GM10266 (cell line): Measurements from ENCODE around the gene PCDHGA12.
"Not testable (repeated sequence)": the region's sequence is repeated elsewhere in the genome, so short reads cannot be mapped to it uniquely, and the experiment has no call there.

Experiments used
- DNase-seq: peaks from one replicate; pipeline ENCODE4 v3.0.0; 2012; ENCODE audit errors: extremely low spot score
- CTCF ChIP-seq: IDR thresholded peaks from 2 replicates; pipeline ENCODE4 v1.5.1; 2012; ENCODE audit warnings: mild to moderate bottlenecking, low read depth; ENCODE audit not compliant: control insufficient read depth, insufficient read depth; ENCODE audit errors: missing control alignments

Gene PCDHGA12

GRCh38 chr5:141430332-141431113 is at the start of gene PCDHGA12:
Gene PCDHGA12, plus strand, starts transcription at chr5:141430507. Its CDS starts 253 bp downstream, at chr5:141430760.
- DNase-seq = peak; percentile 81
- peak; percentile 20 for TF ChIP-seq CTCF

- TF ChIP-seq CTCF = no peak
Measured at GRCh38 chr5:141382469-141383294, 47.6 kb upstream of the PCDHGA12 start, which contains the start of gene PCDHGA7. Gene PCDHGA7, plus strand, starts transcription at chr5:141382742. Its CDS starts 158 bp downstream, at chr5:141382900.

GRCh38 chr5:141383345-141383744 is 47.0 kb upstream of the PCDHGA12 start:
- DNase-seq = no peak
- no peak for TF ChIP-seq CTCF

More at GRCh38 chr5:141382469-141383294, 47.6 kb upstream of the PCDHGA12 start, which contains the start of gene PCDHGA7:
- no peak for DNase-seq

DNA sequence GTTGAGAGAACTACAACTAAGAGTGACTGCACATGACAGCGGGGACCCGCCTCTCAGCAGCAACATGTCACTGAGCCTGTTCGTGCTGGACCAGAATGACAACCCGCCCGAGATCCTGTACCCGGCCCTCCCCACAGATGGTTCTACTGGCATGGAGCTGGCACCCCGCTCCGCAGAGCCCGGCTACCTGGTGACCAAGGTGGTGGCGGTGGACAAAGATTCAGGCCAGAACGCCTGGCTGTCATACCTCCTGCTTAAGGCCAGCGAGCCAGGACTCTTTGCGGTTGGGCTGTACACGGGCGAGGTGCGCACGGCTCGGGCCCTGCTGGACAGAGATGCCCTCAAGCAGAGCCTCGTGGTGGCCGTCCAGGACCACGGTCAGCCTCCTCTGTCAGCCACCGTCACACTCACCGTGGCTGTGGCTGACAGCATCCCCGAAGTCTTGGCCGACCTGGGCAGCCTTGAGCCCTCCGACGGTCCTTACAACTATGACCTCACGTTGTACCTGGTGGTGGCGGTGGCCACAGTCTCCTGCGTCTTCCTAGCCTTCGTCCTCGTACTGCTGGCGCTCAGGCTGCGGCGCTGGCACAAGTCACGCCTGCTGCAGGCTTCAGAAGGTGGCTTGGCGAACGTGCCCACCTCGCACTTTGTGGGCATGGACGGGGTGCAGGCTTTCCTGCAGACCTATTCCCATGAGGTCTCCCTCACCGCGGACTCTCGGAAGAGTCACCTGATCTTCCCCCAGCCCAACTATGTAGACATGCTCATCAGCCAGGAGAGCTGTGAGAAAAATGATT is 45.6 kb upstream of the PCDHGA12 start:
- no peak for TF ChIP-seq CTCF

DNA sequence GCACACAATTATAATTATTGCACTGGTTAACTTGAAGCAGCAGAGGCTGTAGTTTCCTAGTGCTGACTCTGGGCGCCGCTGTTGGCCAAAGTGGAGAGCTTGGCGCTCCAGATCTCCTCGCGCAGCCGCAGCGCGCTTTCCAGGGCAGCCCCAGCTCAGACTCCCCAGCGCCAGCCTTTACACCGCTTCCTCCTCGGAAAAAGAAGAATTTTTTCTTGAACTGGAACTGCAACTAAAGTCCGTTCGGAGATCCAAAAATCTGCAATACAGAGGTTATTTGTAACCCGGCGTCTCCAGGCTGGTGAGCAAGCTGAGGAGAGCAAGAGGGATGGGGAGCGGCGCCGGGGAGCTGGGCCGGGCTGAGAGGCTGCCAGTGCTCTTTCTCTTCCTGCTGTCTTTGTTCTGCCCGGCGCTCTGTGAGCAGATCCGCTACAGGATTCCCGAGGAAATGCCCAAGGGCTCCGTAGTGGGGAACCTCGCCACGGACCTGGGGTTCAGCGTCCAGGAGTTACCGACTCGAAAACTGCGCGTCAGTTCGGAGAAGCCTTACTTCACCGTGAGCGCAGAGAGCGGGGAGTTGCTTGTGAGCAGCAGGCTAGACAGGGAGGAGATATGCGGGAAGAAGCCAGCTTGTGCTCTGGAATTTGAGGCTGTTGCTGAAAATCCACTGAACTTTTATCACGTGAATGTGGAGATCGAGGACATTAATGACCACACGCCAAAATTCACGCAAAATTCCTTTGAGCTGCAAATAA is 42.6 kb upstream of the PCDHGA12 start, which contains the start of gene PCDHGB4:
Gene PCDHGB4 (plus strand): TSS at position 142 of the 755 bp plus-strand sequence. CDS start 187 bp downstream, at position 329.
- DNase-seq = not testable (repeated sequence)

More for the DNA sequence above, 45.6 kb upstream of the PCDHGA12 start:
- DNase-seq = no peak

GRCh38 chr5:141388661-141389060 is 41.6 kb upstream of the PCDHGA12 start:
- TF ChIP-seq CTCF = no peak
- no peak for DNase-seq
